ENCODE data around the gene TANGO2. TPM values are rescaled to one million over a fixed set of nuclear protein-coding genes. Genes with fewer than 3 reads are reported as not detected.

Gene TANGO2
- total RNA-seq, 1 experiment from 2014 or later = 17.0 TPM

DNA sequence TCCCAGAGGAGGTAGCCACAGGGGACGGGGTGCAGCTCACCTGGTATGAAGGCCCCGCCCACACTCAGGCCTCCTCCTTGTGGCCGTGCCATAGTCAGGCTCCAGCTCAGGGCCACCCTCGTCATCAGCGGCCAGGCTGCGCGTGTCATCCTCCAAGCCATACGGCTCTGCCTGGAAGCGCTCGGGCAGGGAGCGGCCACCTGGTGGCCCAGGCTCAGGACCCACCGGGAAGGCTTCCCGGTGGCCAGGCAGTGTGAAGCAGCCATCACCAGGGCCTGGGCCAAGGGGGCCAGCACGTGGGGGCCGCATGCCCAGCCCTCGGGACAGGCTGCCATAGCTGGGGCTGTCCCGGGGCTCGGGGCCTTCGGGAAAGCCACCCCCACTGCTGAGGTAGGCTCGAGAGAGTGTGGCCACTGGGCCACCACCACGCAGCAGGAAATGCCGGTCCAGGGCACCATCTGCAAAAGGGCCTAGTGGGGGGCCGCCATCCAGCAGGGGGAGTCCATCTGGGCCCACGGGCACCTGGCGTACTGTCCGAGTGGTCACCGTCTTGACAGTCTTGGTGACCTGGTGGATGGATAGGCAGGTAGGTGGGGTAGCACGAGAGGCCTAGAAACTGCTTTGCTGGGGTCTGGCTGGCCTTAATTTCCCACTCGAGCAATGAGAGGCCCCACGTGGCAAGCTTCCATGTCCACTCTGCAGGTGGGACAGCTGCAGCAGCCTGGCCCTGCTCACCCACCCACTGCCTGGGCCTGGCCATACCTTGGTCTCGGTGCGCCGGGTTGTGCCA, 39.5 kb upstream of the TANGO2 start:
- Histone ChIP-seq H3K4me1 (ENCODE audit: control insufficient read depth in 1 of 2, insufficient read depth in 2 of 2, low read length in 2 of 2) (peaks cover 37 to 39% of the 10 kb centered on the region in 2 experiments), H2AFZ (ENCODE audit: low read depth, low read length, poor library complexity, severe bottlenecking) (no peak overlapping the region), H3K9ac (ENCODE audit: low read length) (no peak overlapping the region), H3K4me3 (replicated peaks in 1 of 2; ENCODE audit: low read depth in 1 of 2, low read length in 2 of 2) (no peak overlapping the region), H3K4me2 (ENCODE audit: low read length) (no peak overlapping the region), H3K27me3 (ENCODE audit: insufficient read depth, low read length) (no peaks in the 10 kb centered on the region), H3K27ac (ENCODE audit: low read depth, low read length) (no peak overlapping the region), H3K79me2 (ENCODE audit: insufficient read depth, low read length) (peaks cover 16% of the 10 kb centered on the region), H3K9me2 (ENCODE audit: insufficient read depth) (no peaks in the 10 kb centered on the region), H3K36me3 (ENCODE audit: control insufficient read depth in 1 of 2, insufficient read depth in 2 of 2, low read length in 2 of 2) (peaks cover 3 to 6% of the 10 kb centered on the region in 2 experiments; a peak in 2 of 4 replicates), H4K20me1 (ENCODE audit: insufficient read depth) (no peaks in the 10 kb centered on the region), H3K9me3 (ENCODE audit: control insufficient read depth in 1 of 2, insufficient read depth in 1 of 2, low read depth in 1 of 2, low read length in 2 of 2) (no peaks in the 10 kb centered on the region)
- DNase-seq (ENCODE audit: low read depth, low spot score) (no peak), ATAC-seq (no peak)
- POLR2A ChIA-PET = no interaction called here
- intact Hi-C loops (cut with micrococcal nuclease) = loop anchor here (10.0 kb wide), 1 partner anchor 103 kb away; the partner anchor contains the start of gene DGCR8
- RAD21 ChIA-PET (ENCODE audit: low non-redundant PET in 1 of 2, low total read pairs in 2 of 2, uncharacterized antibody in 2 of 2, unreplicated experiment in 2 of 2) = no interaction called here
- TF ChIP-seq POLR2A (IDR thresholded peaks at IDR 0.05; ENCODE audit: borderline replicate concordance, extremely low read depth, insufficient read depth, insufficient read length) (no peak), SP1 (IDR thresholded peaks at IDR 0.05; ENCODE audit: low read depth) (no peak), ATF3 (IDR thresholded peaks at IDR 0.05) (no peak), CEBPB (IDR thresholded peaks at IDR 0.05; ENCODE audit: low read depth) (no peak), TCF7L2 (IDR thresholded peaks at IDR 0.05; ENCODE audit: borderline replicate concordance, extremely low read depth, insufficient read depth, insufficient read length) (no peak), REST (IDR thresholded peaks at IDR 0.05; ENCODE audit: low read depth) (no peak), MAX (IDR thresholded peaks at IDR 0.05) (no peak), POLR2AphosphoS5 (IDR thresholded peaks at IDR 0.05; ENCODE audit: low read depth, low read length) (no peak)
- TF ChIP-seq, protein P1, sequence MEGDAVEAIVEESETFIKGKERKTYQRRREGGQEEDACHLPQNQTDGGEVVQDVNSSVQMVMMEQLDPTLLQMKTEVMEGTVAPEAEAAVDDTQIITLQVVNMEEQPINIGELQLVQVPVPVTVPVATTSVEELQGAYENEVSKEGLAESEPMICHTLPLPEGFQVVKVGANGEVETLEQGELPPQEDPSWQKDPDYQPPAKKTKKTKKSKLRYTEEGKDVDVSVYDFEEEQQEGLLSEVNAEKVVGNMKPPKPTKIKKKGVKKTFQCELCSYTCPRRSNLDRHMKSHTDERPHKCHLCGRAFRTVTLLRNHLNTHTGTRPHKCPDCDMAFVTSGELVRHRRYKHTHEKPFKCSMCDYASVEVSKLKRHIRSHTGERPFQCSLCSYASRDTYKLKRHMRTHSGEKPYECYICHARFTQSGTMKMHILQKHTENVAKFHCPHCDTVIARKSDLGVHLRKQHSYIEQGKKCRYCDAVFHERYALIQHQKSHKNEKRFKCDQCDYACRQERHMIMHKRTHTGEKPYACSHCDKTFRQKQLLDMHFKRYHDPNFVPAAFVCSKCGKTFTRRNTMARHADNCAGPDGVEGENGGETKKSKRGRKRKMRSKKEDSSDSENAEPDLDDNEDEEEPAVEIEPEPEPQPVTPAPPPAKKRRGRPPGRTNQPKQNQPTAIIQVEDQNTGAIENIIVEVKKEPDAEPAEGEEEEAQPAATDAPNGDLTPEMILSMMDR (IDR thresholded peaks at IDR 0.05 in 2 of 3, conservative IDR thresholded peaks at IDR 0.05 in 1 of 3; ENCODE audit: borderline replicate concordance in 1 of 3, insufficient read depth in 1 of 3, low read depth in 2 of 3, low read length in 2 of 3) = no peak
- BruUV-seq (replicated peaks) = no TSS peak
- CTCF ChIA-PET = no interaction called here

Data from HCT116 (cell line).